Measurements from ENCODE around the gene FADD.

DNA sequence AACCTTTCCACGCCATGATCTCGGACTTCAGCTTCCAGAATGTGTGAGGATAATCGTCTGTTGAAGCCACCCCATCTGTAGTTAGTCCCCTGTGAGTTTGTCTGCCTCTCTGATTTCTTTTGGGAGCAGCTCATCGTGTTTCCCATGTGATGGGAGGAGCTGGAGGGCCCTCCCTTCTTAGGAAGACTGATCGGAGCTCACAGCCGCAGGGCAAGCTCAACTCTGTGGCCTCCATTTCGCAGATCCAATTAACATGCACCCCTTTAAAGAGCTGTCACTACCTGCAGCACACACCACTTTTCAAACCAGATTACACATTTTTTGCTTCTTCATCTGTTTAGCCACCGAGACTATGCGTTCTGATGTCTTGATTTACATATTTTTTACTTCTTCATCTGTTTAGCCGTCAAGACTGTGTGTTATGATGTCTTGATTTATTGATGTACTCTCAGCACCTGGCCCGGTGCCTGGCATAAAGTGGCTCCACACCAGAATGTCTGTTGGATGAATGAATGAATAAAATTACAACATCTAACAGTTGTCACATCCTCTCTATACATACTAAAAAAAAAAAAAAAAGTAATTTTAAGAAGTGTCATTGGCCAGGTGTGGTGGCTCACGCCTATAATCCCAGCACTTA, 52.5 kb downstream of the FADD start:
- TF ChIP-seq, protein P1, sequence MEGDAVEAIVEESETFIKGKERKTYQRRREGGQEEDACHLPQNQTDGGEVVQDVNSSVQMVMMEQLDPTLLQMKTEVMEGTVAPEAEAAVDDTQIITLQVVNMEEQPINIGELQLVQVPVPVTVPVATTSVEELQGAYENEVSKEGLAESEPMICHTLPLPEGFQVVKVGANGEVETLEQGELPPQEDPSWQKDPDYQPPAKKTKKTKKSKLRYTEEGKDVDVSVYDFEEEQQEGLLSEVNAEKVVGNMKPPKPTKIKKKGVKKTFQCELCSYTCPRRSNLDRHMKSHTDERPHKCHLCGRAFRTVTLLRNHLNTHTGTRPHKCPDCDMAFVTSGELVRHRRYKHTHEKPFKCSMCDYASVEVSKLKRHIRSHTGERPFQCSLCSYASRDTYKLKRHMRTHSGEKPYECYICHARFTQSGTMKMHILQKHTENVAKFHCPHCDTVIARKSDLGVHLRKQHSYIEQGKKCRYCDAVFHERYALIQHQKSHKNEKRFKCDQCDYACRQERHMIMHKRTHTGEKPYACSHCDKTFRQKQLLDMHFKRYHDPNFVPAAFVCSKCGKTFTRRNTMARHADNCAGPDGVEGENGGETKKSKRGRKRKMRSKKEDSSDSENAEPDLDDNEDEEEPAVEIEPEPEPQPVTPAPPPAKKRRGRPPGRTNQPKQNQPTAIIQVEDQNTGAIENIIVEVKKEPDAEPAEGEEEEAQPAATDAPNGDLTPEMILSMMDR (IDR thresholded peaks at IDR 0.05): no peak
- no peak for TF ChIP-seq POLR2A (IDR thresholded peaks at IDR 0.05)

Measured in body of pancreas (tissue), 4 donors.